Activated CD4-positive, alpha-beta T cell treated with anti-CD3 and anti-CD28 coated beads, Interleukin-2, Interleukin-6, amounts not matched to agents 100 ng/mL and 50 ng/mL, durations not matched to agents 16 hours and 8 hours (primary cell): ENCODE data around the gene ANO9.
A peak's percentile ranks its signal among the peaks of the same experiment; 100 is the strongest.
"Not testable (repeated sequence)": the region's sequence is repeated elsewhere in the genome, so short reads cannot be mapped to it uniquely, and the experiment has no call there.

Experiments
- DNase-seq: peaks from one replicate; pipeline ENCODE4 v3.0.0-alpha.2; 2020

ANO9 gene

DNA sequence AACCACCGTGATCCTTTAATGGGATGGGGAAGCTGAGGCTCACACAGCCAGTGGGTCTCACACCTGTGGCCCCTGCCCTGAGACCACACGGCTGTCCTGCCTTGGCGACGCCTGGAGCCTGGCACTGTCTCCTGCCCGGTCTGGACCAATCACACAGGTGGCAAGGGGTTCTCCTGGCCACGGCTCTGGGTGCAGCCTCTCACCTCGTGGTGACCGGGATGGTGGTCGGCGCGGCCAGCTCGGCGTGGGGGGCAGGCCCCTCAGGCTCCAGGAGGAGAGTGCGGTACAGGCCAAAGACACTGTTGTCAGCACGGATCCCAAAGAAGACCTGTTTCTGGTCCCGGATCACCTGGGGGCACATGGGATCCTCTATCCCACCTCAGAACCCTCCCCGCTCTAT, 8.7 kb downstream of the ANO9 start:
- DNase-seq, result no peak

- no peak for DNase-seq
Measured at GRCh38 chr11:432501-433100, 9.2 kb downstream of the ANO9 start.

- DNase-seq, result no peak
Measured at GRCh38 chr11:431921-432320, 9.9 kb downstream of the ANO9 start.

DNA sequence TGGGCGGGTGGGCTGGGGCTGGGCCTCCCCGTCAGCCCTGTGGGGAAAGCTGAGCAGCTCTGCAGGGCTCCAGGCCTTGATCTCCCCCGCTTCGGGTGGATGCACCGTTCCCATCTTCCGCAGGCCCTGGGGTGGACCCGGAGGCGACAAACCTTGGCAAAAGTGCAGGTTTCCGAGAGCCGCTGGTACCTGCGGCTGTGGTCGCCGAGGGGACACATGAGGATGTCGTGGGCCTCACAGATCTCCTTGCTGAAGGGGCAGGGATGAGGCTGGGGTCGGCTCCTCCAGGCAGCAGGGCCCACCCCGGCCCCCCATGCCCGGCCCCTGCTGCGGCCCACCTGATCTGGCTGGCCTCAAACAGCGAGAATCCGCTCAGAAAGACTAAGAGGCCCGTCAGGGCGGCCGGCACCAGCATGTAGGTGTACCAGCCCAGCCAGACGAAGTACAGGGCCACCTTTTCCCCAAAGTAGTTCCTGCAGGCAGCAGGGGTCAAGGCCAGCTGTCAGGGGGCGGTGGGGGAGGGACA, 11.8 kb downstream of the ANO9 start:
- DNase-seq, result no peak

DNA sequence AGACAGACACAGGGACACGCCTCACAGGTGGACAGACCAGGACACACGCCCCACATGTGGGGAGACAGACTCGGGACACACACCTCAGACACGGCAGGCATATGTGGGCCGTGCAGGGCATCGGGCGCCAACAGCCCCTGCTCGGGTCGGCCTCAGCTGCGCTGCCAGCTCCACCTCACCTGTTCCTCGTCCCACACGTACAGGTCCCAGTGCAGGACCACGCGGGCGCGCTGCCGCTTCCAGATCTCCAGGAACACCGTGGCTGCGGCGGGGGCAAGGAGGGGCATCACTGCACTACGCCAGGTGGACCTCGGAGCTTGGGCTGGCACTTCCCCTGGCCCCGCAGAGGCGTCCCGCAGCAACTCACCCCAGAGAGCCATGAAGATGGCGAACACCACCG, 12.4 kb downstream of the ANO9 start:
- DNase-seq, result no peak

DNA sequence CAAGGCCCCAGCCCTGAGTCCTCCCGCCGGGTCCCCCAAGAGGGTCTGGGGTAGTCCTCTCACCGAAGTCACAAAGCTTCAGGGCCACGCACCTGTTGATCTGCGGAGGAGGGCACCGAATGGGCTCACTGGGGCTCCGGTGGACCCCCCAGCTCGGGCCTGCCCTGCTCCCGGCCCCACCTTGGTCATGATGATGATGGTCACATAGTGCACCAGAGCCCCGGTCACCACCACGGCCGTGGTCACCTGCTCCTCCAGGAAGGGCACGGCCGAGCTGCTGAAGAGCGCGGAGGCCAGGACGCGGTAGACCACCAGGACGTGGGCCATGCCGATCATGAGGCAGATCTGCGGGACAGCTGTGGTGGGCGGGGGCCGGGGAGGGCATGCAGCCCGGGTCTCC, 13.5 kb downstream of the ANO9 start:
- DNase-seq, result no peak

DNA sequence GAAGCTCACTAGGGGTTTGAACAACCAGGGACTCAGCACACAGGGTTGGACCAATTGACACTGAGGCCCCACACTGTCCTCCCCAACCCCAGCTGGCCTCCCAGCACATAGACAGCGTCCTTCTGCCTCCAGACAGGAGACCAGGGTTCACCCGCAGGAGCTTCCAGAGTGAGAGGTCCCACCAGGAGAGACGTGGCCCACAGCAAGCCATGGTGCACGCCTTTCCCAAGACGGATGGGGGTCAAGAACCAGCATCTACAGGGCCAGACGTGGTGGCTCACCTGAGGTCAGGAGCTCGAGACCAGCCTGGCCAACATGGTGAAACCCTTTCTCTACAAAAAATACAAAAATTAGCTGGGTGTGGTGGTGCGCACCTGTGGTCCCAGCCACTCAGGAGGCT, 15.0 kb downstream of the ANO9 start:
- no peak for DNase-seq

DNA sequence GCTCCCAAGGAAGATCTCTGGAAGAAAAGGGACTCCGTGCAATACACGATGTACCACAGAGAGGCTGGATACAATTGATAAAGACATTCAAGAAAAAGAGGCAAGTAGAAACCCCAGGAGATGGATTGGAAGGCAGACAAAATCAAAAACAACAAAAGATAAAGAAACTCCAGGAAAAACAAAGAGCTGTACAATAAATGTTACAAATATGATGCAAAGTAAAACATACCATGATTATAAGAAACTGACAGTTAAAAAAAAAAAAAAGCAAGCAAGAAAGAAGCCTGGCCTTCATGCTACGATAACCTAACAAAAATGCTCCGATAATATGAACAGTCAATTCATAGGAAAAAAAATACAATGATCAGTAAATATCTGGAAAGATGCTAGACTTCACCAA, 16.5 kb downstream of the ANO9 start:
- DNase-seq, result no peak

GRCh38 chr11:424766-425165, 17.0 kb downstream of the ANO9 start:
- DNase-seq, result not testable (repeated sequence)

GRCh38 chr11:424232-424631, 17.6 kb downstream of the ANO9 start:
- DNase-seq, result no peak

GRCh38 chr11:422249-422656, 19.6 kb downstream of the ANO9 start:
- no peak for DNase-seq

DNA sequence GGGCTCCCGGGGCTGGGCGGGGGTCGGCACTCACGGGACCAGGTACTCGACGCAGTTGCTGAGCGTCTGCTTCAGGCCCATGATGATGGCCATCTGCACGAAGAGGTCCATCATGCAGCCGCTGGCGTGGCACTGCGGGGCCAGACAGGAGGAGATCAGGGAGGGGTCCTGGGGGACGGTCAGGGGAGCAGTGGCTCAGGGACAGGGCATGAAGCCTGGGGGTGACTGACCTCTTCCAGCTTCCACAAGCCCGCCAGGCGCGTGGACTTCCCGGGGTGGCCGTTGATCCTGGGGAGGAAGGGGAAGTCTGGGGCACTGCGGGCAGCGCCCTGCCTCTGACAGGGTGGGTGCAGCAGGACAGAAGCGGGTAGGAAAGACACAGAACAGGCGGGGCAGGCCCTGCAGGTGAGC, 20.9 kb downstream of the ANO9 start:
- DNase-seq, result no peak

DNA sequence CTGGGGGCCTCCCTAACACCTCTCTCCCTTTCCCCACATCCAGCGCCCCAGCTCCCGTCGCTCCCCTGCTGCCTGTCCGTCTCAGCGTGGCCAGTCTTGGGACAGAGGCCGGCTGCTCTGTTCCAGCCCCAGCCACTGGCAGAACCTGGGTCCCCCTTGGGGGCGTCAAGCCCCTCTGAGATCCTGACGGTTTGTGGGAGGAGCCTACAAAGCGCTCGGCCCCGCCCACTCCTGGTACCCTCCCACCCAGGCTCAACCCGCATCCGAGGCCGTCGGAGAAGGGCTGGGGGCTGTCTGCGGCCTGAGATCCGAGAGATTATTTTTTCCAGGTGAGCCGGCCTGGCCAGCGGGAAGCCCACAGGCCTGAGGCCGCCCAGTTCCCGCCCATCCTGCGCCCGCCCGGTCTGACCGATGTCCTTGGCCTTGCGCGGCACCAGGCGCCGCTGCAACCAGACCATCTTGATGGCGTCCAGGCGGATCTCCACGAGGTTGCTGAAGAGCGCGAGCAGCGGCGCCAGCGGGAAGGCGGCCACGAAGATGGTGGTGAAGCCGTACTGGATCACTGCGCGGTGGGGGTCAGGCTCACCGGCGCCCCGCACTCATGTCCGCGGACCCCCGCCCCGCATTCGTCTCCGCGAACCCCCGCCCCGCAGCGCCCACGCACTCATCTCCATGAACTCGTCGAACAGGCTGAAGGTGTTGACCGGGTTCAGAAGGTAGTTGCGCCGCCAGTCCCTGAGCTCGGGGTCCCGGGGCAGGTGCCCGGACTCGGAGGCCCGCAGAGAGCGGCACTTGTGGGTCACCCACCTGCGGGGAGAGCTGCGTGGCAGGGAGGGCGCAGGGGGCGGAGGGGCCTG, 21.5 kb downstream of the ANO9 start:
- DNase-seq, result no peak

- DNase-seq, result no peak
Measured at GRCh38 chr11:419248-420005, 22.4 kb downstream of the ANO9 start.

DNA sequence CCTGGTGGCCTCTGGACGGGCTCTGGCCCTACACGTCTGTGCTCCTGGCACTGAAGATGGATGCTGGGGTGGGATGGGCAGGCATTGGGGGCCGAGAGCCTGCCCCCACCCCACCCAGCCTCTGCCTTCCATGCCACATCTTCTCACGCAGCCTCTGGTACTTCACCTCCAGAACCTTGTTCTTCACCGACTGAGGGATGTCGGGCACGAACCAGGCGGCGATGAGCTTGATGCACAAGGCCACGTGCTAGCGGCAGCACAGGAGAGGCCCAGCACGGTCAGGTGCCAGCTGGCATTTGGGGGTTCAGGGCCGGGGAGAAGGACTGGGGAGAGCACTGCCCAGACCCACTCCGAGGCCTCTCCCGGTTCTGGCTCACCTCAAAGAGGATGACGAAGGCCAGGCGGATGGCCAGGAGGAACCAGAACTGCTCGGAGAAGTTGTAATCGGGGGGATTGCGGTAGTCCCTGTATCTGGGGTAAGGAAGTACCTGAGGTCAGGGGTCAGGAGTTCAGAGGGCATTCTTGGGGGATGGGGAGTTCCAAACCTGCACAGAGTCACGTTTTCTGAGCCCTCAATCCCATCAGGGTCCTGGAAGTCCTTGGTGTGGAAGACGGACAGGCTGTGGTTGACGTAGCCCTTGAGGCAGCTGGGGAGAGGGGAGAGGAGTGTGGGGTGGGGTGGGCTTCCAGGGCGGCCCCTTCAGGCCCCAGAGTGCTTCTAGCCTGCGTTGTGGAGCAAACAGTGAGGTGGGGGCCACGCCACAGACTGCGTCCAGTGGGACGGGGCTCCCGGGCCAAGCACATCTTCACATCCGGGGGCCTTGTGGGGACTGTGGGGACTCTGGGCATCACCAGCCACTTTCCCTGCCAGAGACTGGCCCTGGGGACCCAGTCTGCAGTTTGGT, 23.2 kb downstream of the ANO9 start:
- no peak for DNase-seq

- DNase-seq, result no peak
Measured at GRCh38 chr11:417652-418342, 24.0 kb downstream of the ANO9 start.

DNA sequence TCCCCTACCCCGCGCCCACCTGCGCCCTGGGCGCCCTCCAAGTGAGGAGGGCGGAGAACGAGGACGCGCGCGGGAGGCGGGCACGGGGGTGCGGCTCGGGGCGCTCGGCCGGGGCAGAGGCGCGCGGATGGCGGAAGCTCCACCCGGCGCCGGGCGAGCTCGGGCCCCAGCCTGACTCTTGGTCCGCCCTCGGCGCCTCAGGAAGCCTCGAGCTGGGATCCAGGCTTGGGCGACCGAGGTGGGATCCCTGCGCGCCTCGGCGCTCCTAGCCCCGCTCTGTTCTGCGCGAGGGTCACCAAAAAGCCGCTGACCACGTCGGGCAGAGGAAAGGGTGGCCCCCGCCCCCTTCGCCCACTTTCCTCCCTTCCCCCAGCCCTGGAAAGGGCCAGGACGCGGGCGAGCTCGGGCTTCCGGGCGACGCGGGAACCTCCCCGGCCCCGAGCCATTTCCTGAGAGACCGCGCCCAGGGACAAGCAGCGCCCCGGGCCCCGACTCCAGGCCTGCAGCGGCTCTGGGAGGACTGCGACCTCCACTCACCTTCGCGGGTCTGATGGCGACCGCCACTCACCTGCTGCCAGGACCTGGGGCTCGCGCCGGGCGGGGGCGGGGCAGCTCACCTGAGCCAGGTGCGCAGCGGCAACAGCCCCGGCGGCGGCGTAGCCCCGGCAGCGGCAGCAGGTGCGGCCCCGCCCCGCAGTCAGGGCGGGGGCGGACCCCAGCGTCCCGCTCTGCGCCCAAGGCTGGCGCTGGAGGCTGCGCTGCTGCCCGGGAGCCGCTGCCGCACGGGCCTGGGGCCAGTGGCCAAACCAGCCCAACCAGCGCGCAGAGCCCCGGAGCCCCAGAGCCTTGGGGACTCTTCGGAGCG, 24.8 kb downstream of the ANO9 start:
- DNase-seq, result peak; percentile 44

GRCh38 chr11:416051-416756, 25.6 kb downstream of the ANO9 start:
- DNase-seq, result no peak

GRCh38 chr11:415640-416041, 26.2 kb downstream of the ANO9 start:
- DNase-seq, result no peak

GRCh38 chr11:414318-414857, 27.4 kb downstream of the ANO9 start:
- no peak for DNase-seq
